Liver (tissue), 9 donors: ENCODE measurements around the gene NOL4. TPM values are rescaled to one million over a fixed set of nuclear protein-coding genes. Genes with fewer than 3 reads are reported as not detected.

ENCODE experiments used
- DNase-seq: peaks from one replicate; pipeline ENCODE4 v3.0.0-alpha.2; 2017; ENCODE audit warnings: low spot score
- H3K27ac ChIP-seq, 2 donors: one replicate each; pipeline ENCODE4 v1.7.0; 2013; ENCODE audit warnings: inconsistent platforms in 2 of 2, low read length in 2 of 2, control low read depth in 1 of 2, low read depth in 1 of 2, mild to moderate bottlenecking in 1 of 2
- H3K27me3 ChIP-seq, 4 donors: one replicate each; pipeline versions ENCODE4 v1.6.1 to v1.7.0; 2013; ENCODE audit warnings: low read length in 3 of 4, inconsistent platforms in 1 of 4, mild to moderate bottlenecking in 1 of 4, moderate library complexity in 1 of 4; ENCODE audit not compliant: control insufficient read depth in 4 of 4, insufficient read depth in 4 of 4
- H3K36me3 ChIP-seq, 4 donors: one replicate each; pipeline versions ENCODE4 v1.6.1 to v1.7.0; 2013; ENCODE audit warnings: low read length in 3 of 4, mild to moderate bottlenecking in 3 of 4, low read depth in 1 of 4, moderate library complexity in 1 of 4; ENCODE audit not compliant: control insufficient read depth in 4 of 4, insufficient read depth in 3 of 4
- H3K4me1 ChIP-seq, 4 donors: one replicate each; pipeline versions ENCODE4 v1.6.1 to v1.7.0; 2013; ENCODE audit warnings: low read length in 3 of 4, mild to moderate bottlenecking in 3 of 4, moderate library complexity in 1 of 4; ENCODE audit not compliant: control insufficient read depth in 4 of 4, insufficient read depth in 4 of 4
- H3K4me3 ChIP-seq, 3 donors: one replicate each; pipeline versions ENCODE4 v1.6.1 to v1.7.0; 2013; ENCODE audit warnings: low read length in 3 of 3, control low read depth in 1 of 3, low read depth in 1 of 3, mild to moderate bottlenecking in 1 of 3
- H3K9ac ChIP-seq, 2 donors: one replicate each; pipeline ENCODE4 v1.7.0; 2013; ENCODE audit warnings: low read length in 2 of 2, mild to moderate bottlenecking in 2 of 2, moderate library complexity in 2 of 2, control low read depth in 1 of 2, low read depth in 1 of 2
- H3K9me3 ChIP-seq, 4 donors: one replicate each; pipeline versions ENCODE4 v1.6.1 to v1.7.0; 2013; ENCODE audit warnings: low read length in 3 of 4; ENCODE audit not compliant: control insufficient read depth in 4 of 4
- ATF3 ChIP-seq: IDR thresholded peaks from 2 replicates; pipeline ENCODE4 v1.6.1; 2016; ENCODE audit warnings: antibody characterized with exemption
- CTCF ChIP-seq: fragments of 150-350 bp; IDR thresholded peaks from 2 replicates; pipeline ENCODE4 v1.5.1; 2017; ENCODE audit warnings: improper control_type of control experiment, low read depth, low read length; ENCODE audit not compliant: missing input control
- EGR1 ChIP-seq, 2 donors: IDR thresholded peaks; 2 replicates each; pipeline ENCODE4 v1.6.1; 2016 to 2018; ENCODE audit warnings: antibody characterized with exemption in 2 of 2, low read depth in 2 of 2
- FOXA1 ChIP-seq: IDR thresholded peaks from 2 replicates; pipeline ENCODE4 v1.6.1; 2016; ENCODE audit warnings: antibody characterized with exemption
- FOXA2 ChIP-seq: IDR thresholded peaks from 2 replicates; pipeline ENCODE4 v1.6.1; 2016; ENCODE audit warnings: antibody characterized with exemption
- HNF4A ChIP-seq, 2 donors: conservative IDR thresholded peaks; 2 replicates each; pipeline ENCODE4 v1.6.1; 2016; ENCODE audit warnings: antibody characterized with exemption in 2 of 2, mild to moderate bottlenecking in 2 of 2
- HNF4G ChIP-seq: IDR thresholded peaks from 2 replicates; pipeline ENCODE4 v1.6.1; 2016; ENCODE audit warnings: antibody characterized with exemption
- JUND ChIP-seq, 2 donors: IDR thresholded peaks; 2 replicates each; pipeline ENCODE4 v1.6.1; 2016; ENCODE audit warnings: antibody characterized with exemption in 2 of 2
- MAX ChIP-seq: IDR thresholded peaks from 2 replicates; pipeline ENCODE4 v1.6.1; 2016; ENCODE audit warnings: antibody characterized with exemption
- RAD21 ChIP-seq, 2 donors: IDR thresholded peaks; 2 replicates each; pipeline ENCODE4 v1.6.1; 2016; ENCODE audit warnings: antibody characterized with exemption in 2 of 2, mild to moderate bottlenecking in 2 of 2
- REST ChIP-seq: IDR thresholded peaks from 2 replicates; pipeline ENCODE4 v1.6.1; 2016; ENCODE audit warnings: antibody characterized with exemption, mild to moderate bottlenecking
- RXRA ChIP-seq, 2 donors: IDR thresholded peaks; 2 replicates each; pipeline ENCODE4 v1.6.1; 2017 to 2018; ENCODE audit warnings: antibody characterized with exemption in 2 of 2, mild to moderate bottlenecking in 1 of 2
- SP1 ChIP-seq: IDR thresholded peaks from 2 replicates; pipeline ENCODE4 v1.6.1; 2018; ENCODE audit warnings: antibody characterized with exemption, mild to moderate bottlenecking
- TAF1 ChIP-seq: conservative IDR thresholded peaks from 2 replicates; pipeline ENCODE4 v1.6.1; 2016; ENCODE audit warnings: antibody characterized with exemption, mild to moderate bottlenecking
- YY1 ChIP-seq: IDR thresholded peaks from 2 replicates; pipeline ENCODE4 v1.6.1; 2016; ENCODE audit warnings: antibody characterized with exemption, mild to moderate bottlenecking
- ZBTB33 ChIP-seq: IDR thresholded peaks from 2 replicates; pipeline ENCODE4 v1.6.1; 2016; ENCODE audit warnings: antibody characterized with exemption
- WGBS: extraction: QIAGEN DNeasy Blood & Tissue Kit; methylation state at CpG from one replicate; pipeline ENCODE4 v1.1.7; 2013; 5-methylcytosine and 5-hydroxymethylcytosine counted together
- polyA plus RNA-seq, 2 donors: library from polyadenylated mRNA; stranded (reverse) in 1 of 2; unstranded in 1 of 2; fragments of 200-250 nt in 1 of 2; fragments of >200 nt in 1 of 2; fragmentation: Nextera tagmentation in 1 of 2; extraction: Ambion mirVana in 1 of 2; gene quantifications; one replicate each; pipeline versions ENCODE4 v1.2.1 to v1.2.3, GENCODE V29; 2013 to 2015
- total RNA-seq, 2 donors: library from RNA; depleted of rRNA; stranded (reverse); fragments of >200 nt; gene quantifications; one replicate each; pipeline ENCODE4 v1.2.3, GENCODE V29; 2014
- donor health status: healthy.
- donor health status: healthy.
- donor health status: healthy.
- donor health status: healthy.
- donor health status: healthy.

NOL4 gene
- total and polyA plus RNA-seq, 4 donors = 0.03 to 0.65 (median 0.16) TPM

- Histone ChIP-seq H3K27ac (no peak overlapping the region), H3K4me3 (no peak overlapping the region), H3K4me1 (no peaks in the 10 kb centered on the region), H3K9me3 (peaks cover 0 to 4% (median under 1%) of the 10 kb centered on the region in 4 donors), H3K9ac (no peak overlapping the region), H3K27me3 (no peaks in the 10 kb centered on the region), H3K36me3 (no peaks in the 10 kb centered on the region)
- TF ChIP-seq TAF1 = no peak
- no peak for TF ChIP-seq ZBTB33
- no peak for DNase-seq
Measured at GRCh38 chr18:34196256-34196655, 28.5 kb downstream of the NOL4 start.

DNA sequence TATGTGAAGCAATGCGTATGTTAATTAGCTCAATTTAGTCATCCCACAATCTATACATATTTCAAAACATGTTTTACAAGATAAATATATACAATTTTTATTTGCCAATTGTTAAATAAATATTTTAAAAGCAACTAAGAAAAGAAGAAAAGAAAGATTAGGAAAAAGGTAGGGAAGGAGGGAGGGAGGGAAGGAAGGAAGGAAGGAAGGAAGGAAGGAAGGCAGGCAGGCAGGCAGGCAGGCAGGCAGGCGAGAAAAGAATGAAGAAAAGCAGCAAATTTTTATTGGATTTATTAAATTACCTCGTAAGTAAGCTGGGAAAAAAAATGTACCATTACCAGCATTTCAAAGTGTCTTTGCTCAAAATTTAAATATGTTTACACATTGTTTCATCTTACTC is 30.5 kb downstream of the NOL4 start:
- no peak for TF ChIP-seq SP1
- no peak for TF ChIP-seq TAF1
- TF ChIP-seq REST = no peak
- Histone ChIP-seq H3K27me3 (no peaks in the 10 kb centered on the region), H3K9ac (no peak overlapping the region), H3K36me3 (no peaks in the 10 kb centered on the region), H3K4me1 (no peaks in the 10 kb centered on the region), H3K27ac (no peak overlapping the region), H3K9me3 (peaks cover 0 to 4% (median under 1%) of the 10 kb centered on the region in 4 donors), H3K4me3 (no peak overlapping the region)
- DNase-seq = no peak
- WGBS = 64% methylated on average over 3 of the region's 3 CpGs

DNA sequence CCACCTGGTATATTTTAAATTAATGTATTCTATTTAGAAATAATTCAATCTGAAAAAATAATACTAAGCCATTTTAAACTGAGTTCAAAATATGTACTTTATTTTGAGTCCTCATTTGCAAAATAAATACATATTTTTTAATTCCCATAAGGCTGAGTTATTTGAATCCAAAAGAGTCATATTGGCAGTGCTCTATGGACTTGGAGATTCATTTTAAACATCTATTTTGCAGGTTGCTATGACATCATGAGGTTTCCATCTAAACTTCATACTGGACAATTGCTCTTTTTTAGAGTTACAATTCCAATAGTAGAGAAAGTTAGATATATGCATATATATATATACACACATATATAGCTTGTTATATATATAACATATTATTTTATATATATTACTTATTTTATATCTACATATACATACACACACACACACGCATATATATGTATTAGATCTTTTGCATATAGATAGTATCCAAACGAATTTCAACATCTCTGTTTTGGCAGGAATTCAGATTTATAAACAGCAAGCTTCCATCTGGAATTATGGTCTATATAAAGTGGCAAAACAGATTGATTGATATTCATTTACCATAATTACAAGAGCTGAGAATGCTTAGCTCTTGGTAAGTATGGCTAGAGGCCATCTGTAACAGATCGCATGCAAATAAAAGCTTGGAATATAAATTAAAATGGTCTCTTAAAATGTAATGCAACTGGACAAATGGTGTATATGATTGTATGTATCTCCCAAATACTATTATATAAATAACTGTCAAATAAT is 34.9 kb downstream of the NOL4 start:
- Histone ChIP-seq H3K9me3 (peaks cover 0 to 4% (median under 1%) of the 10 kb centered on the region in 4 donors), H3K36me3 (no peaks in the 10 kb centered on the region), H3K9ac (no peak overlapping the region), H3K4me3 (no peak overlapping the region), H3K27me3 (no peaks in the 10 kb centered on the region), H3K4me1 (no peaks in the 10 kb centered on the region), H3K27ac (no peak overlapping the region)
- TF ChIP-seq MAX (no peak), ATF3 (no peak), HNF4G (no peak), FOXA1 (no peak), SP1 (no peak), FOXA2 (no peak), RXRA (IDR thresholded peaks at IDR 0.05) (no peak), TAF1 (no peak), YY1 (no peak), JUND (IDR thresholded peaks at IDR 0.05) (no peak), REST (no peak), CTCF (no peak), EGR1 (IDR thresholded peaks at IDR 0.05; ENCODE audit: low read depth in 2 of 2) (no peak), RAD21 (IDR thresholded peaks at IDR 0.05) (no peak), HNF4A (conservative IDR thresholded peaks at IDR 0.05) (no peak)
- no peak for DNase-seq
- WGBS = 69% methylated on average over 3 of the region's 3 CpGs
